Spinal cord (tissue), 10 donors: Measurements from ENCODE around the gene NPL. TPM values are rescaled to one million over a fixed set of nuclear protein-coding genes. Genes with fewer than 3 reads are reported as not detected.

Source experiments
- DNase-seq, 6 donors: peaks; one replicate each; pipeline versions ENCODE4 v3.0.0 to v3.0.0-alpha.2; 2013 to 2015; ENCODE audit warnings: low spot score in 6 of 6, low read depth in 4 of 6
- H3K27ac ChIP-seq: one replicate; pipeline ENCODE4 v1.5.1; 2013; ENCODE audit warnings: low read depth, low read length, control low read depth
- H3K27me3 ChIP-seq: one replicate; pipeline ENCODE4 v1.6.1; 2013; ENCODE audit warnings: low read length; ENCODE audit not compliant: control insufficient read depth, insufficient read depth
- H3K36me3 ChIP-seq: one replicate; pipeline ENCODE4 v1.6.1; 2013; ENCODE audit warnings: low read length; ENCODE audit not compliant: control insufficient read depth, insufficient read depth
- H3K4me1 ChIP-seq: one replicate; pipeline ENCODE4 v1.6.1; 2013; ENCODE audit warnings: low read length; ENCODE audit not compliant: control insufficient read depth, insufficient read depth
- H3K4me3 ChIP-seq: one replicate; pipeline ENCODE4 v1.5.1; 2013; ENCODE audit warnings: low read depth, low read length, control low read depth
- H3K9me3 ChIP-seq: one replicate; pipeline ENCODE4 v1.6.1; 2013; ENCODE audit warnings: low read length; ENCODE audit not compliant: control insufficient read depth, insufficient read depth
- WGBS: methylation state at CpG from one replicate; pipeline ENCODE4 v1.1.5; 2013; ENCODE audit warnings: missing lambda C conversion rate; ENCODE audit not compliant: insufficient coverage; 5-methylcytosine and 5-hydroxymethylcytosine counted together
- polyA plus RNA-seq, 2 donors: library from polyadenylated mRNA; unstranded; fragments of 120-200 nt; gene quantifications; one replicate each; pipeline ENCODE4 v1.2.1, GENCODE V29; 2013; ENCODE audit not compliant: insufficient read length in 2 of 2
- total RNA-seq, 2 donors: library from RNA; depleted of rRNA in 1 of 2; stranded (reverse); fragments of 120-200 nt in 1 of 2; fragments of >200 nt in 1 of 2; gene quantifications; one replicate each; pipeline versions ENCODE4 v1.2.3 to v1.2.4, GENCODE V29; 2013 to 2014
- donor health status: healthy.

Gene NPL
- total and polyA plus RNA-seq, 4 donors: 14.3 to 60.3 (median 17.8) TPM

- H3K9me3 ChIP-seq: no peaks in the 10 kb centered on the region
- peaks cover 9% of the 10 kb centered on the region for H3K36me3 ChIP-seq
- under 1% methylated on average over 90 of the region's 92 CpGs for WGBS
- H3K4me3 ChIP-seq: peak within 1 kb of the TSS; percentile 95
- peaks cover 15% of the 10 kb centered on the region for H3K4me1 ChIP-seq
- peak within 1 kb of the TSS; percentile 97 for H3K27ac ChIP-seq
- H3K27me3 ChIP-seq: no peaks in the 10 kb centered on the region
- peak; percentile 88 to 98 (median 92) for DNase-seq
Measured at GRCh38 chr1:182839209-182840066, 49.9 kb downstream of the NPL start, which contains the start of gene DHX9. Gene DHX9, plus strand, starts transcription at chr1:182839347. Its CDS starts 3,220 bp downstream, at chr1:182842567.

GRCh38 chr1:182841368-182841988 lies 51.9 kb downstream of the NPL start:
- H3K36me3 ChIP-seq: peaks cover 23% of the 10 kb centered on the region
- 10% methylated on average over 3 of the region's 10 CpGs for WGBS
- no peaks in the 10 kb centered on the region for H3K27me3 ChIP-seq
- no peak overlapping the region for H3K4me3 ChIP-seq
- peaks cover 18% of the 10 kb centered on the region for H3K4me1 ChIP-seq
- peak in 2 of 6 donors; percentile 14 to 35 for DNase-seq
- H3K9me3 ChIP-seq: no peaks in the 10 kb centered on the region
- H3K27ac ChIP-seq: no peak overlapping the region

- peaks cover 18% of the 10 kb centered on the region for H3K4me1 ChIP-seq
- DNase-seq: no peak
- H3K27me3 ChIP-seq: no peaks in the 10 kb centered on the region
- no peaks in the 10 kb centered on the region for H3K9me3 ChIP-seq
- H3K36me3 ChIP-seq: peaks cover 23% of the 10 kb centered on the region
- no peak overlapping the region for H3K4me3 ChIP-seq
- WGBS: 30% methylated on average over 1 of the region's 4 CpGs
- H3K27ac ChIP-seq: no peak overlapping the region
Measured at GRCh38 chr1:182842265-182842664, 52.7 kb downstream of the NPL start.

GRCh38 chr1:182845379-182845778 lies 55.8 kb downstream of the NPL start:
- peaks cover 35% of the 10 kb centered on the region for H3K36me3 ChIP-seq
- no peaks in the 10 kb centered on the region for H3K9me3 ChIP-seq
- H3K4me3 ChIP-seq: no peak overlapping the region
- 100% methylated on average over 1 of the region's 1 CpG for WGBS
- peaks cover 9% of the 10 kb centered on the region for H3K4me1 ChIP-seq
- no peaks in the 10 kb centered on the region for H3K27me3 ChIP-seq
- no peak for DNase-seq
- H3K27ac ChIP-seq: no peak overlapping the region

GRCh38 chr1:182845894-182846293 lies 56.3 kb downstream of the NPL start:
- no CpG with 5 or more reads among the region's 5 CpGs for whole genome bisulfite sequencing
- Histone ChIP-seq H3K27me3 (no peaks in the 10 kb centered on the region), H3K4me1 (peaks cover 6% of the 10 kb centered on the region), H3K9me3 (no peaks in the 10 kb centered on the region), H3K36me3 (peaks cover 37% of the 10 kb centered on the region), H3K4me3 (no peak overlapping the region), H3K27ac (no peak overlapping the region)
- DNase-seq: no peak

- no peak for DNase-seq
- Histone ChIP-seq H3K4me3 (no peak overlapping the region), H3K27me3 (no peaks in the 10 kb centered on the region), H3K4me1 (peaks cover 3% of the 10 kb centered on the region), H3K9me3 (no peaks in the 10 kb centered on the region), H3K36me3 (peaks cover 37% of the 10 kb centered on the region), H3K27ac (no peak overlapping the region)
Measured at GRCh38 chr1:182847105-182847504, 57.5 kb downstream of the NPL start.

GRCh38 chr1:182848736-182849135 lies 59.2 kb downstream of the NPL start:
- peaks cover 43% of the 10 kb centered on the region for H3K36me3 ChIP-seq
- no peaks in the 10 kb centered on the region for H3K27me3 ChIP-seq
- 100% methylated on average over 2 of the region's 2 CpGs for WGBS
- H3K9me3 ChIP-seq: no peaks in the 10 kb centered on the region
- H3K4me1 ChIP-seq: peaks cover 3% of the 10 kb centered on the region
- no peak overlapping the region for H3K4me3 ChIP-seq
- H3K27ac ChIP-seq: no peak overlapping the region
- no peak for DNase-seq

- H3K27ac ChIP-seq: no peak overlapping the region
- 100% methylated on average over 1 of the region's 4 CpGs for WGBS
- H3K36me3 ChIP-seq: peaks cover 34% of the 10 kb centered on the region
- no peaks in the 10 kb centered on the region for H3K9me3 ChIP-seq
- no peaks in the 10 kb centered on the region for H3K27me3 ChIP-seq
- no peaks in the 10 kb centered on the region for H3K4me1 ChIP-seq
- no peak for DNase-seq
- H3K4me3 ChIP-seq: no peak overlapping the region
Measured at GRCh38 chr1:182850319-182850718, 60.7 kb downstream of the NPL start.

GRCh38 chr1:182851825-182852224 lies 62.3 kb downstream of the NPL start:
- no peaks in the 10 kb centered on the region for H3K9me3 ChIP-seq
- no peaks in the 10 kb centered on the region for H3K27me3 ChIP-seq
- no peak overlapping the region for H3K27ac ChIP-seq
- peaks cover 34% of the 10 kb centered on the region for H3K36me3 ChIP-seq
- no peak for DNase-seq
- WGBS: 80% methylated on average over 1 of the region's 1 CpG
- no peak overlapping the region for H3K4me3 ChIP-seq
- H3K4me1 ChIP-seq: no peaks in the 10 kb centered on the region

GRCh38 chr1:182855911-182856310 lies 66.3 kb downstream of the NPL start:
- Histone ChIP-seq H3K27ac (no peak overlapping the region), H3K4me1 (no peaks in the 10 kb centered on the region), H3K36me3 (peaks cover 26% of the 10 kb centered on the region), H3K9me3 (no peaks in the 10 kb centered on the region), H3K27me3 (no peaks in the 10 kb centered on the region), H3K4me3 (no peak overlapping the region)
- no peak for DNase-seq
- WGBS: 80% methylated on average over 1 of the region's 4 CpGs
